HepG2 (cell line): Measurements from ENCODE around the gene RAB6B. TPM values are rescaled to one million over a fixed set of nuclear protein-coding genes. Genes with fewer than 3 reads are reported as not detected.
A peak's percentile ranks its signal among the peaks of the same experiment; 100 is the strongest.

Experiments used
- ATAC-seq: fragments of 200-7000 bp; cut with Tn5 transposase; 3 replicates; pipeline ENCODE4 v1.9.1; 2020; ENCODE audit warnings: mild to moderate bottlenecking, moderate library complexity
- BruUV-seq: library from RNA; stranded (reverse); fragments of 400-500 nt; replicated peaks from 2 replicates; lab custom pipeline; 2021; lab: Mats Ljungman, UMichigan
- CTCF ChIA-PET: fragments of 300-600 bp; formaldehyde crosslinking; extraction: SDS; loops from one replicate; lab custom pipeline; 2021; ENCODE audit warnings: low total read pairs, inconsistent platforms, low intra/inter-chr PET ratio; lab: Yijun Ruan, JAX
- POLR2A ChIA-PET: fragments of 350-600 bp; sonication (Branson Sonifier 250); formaldehyde crosslinking; loops from one replicate; lab custom pipeline; 2020; ENCODE audit warnings: antibody characterized with exemption, inconsistent platforms; lab: Yijun Ruan, JAX
- DNase-seq: peaks from one replicate; pipeline ENCODE4 v3.0.0-alpha.2; 2015; ENCODE audit warnings: low spot score
- FAIRE-seq: peaks from 3 replicates; lab custom pipeline; 2011; peaks lifted over from hg19 to GRCh38; lab: Jason Lieb, UNC
- H2AFZ ChIP-seq: one replicate; pipeline ENCODE4 v1.6.1; 2011; ENCODE audit warnings: low read length, inconsistent platforms
- H3K27ac ChIP-seq: fragments of 300-600 bp; 3 replicates; pipeline ENCODE4 v1.8.0; 2011; ENCODE audit warnings: mixed run types, mild to moderate bottlenecking, mixed read lengths, low read length, inconsistent platforms; ENCODE audit not compliant: insufficient read depth; ENCODE audit errors: extremely low read length
- H3K27me3 ChIP-seq, 2 experiments: fragments of 200-600 bp in 1 of 2; 2 replicates in 1 of 2; 3 replicates in 1 of 2; pipeline versions ENCODE4 v1.6.0 to v1.8.0; 2011; ENCODE audit warnings: low read length in 2 of 2, mild to moderate bottlenecking in 2 of 2, moderate library complexity in 2 of 2, inconsistent platforms in 1 of 2; ENCODE audit not compliant: insufficient read depth in 2 of 2, control insufficient read depth in 1 of 2
- H3K36me3 ChIP-seq, 2 experiments: fragments of 200-600 bp in 1 of 2; replicated peaks in 1 of 2; 2 replicates in 1 of 2; 3 replicates in 1 of 2; pipeline versions ENCODE4 v1.5.1 to v1.8.0; 2011; ENCODE audit warnings: low read length in 2 of 2, inconsistent platforms in 1 of 2; ENCODE audit not compliant: insufficient read depth in 2 of 2, control insufficient read depth in 1 of 2
- H3K4me1 ChIP-seq: 2 replicates; pipeline ENCODE4 v1.5.1; 2012; ENCODE audit warnings: low read length, inconsistent platforms; ENCODE audit not compliant: insufficient read depth
- H3K4me2 ChIP-seq: 2 replicates; pipeline ENCODE4 v1.6.0; 2011; ENCODE audit warnings: low read depth, low read length, inconsistent platforms
- H3K4me3 ChIP-seq, 3 experiments: fragments of 200-600 bp in 1 of 3; sonication (generic), shearing (Covaris generic) in 1 of 3; replicated peaks in 1 of 3; 2 replicates each; pipeline ENCODE4 v1.5.1; 2011 to 2016; ENCODE audit warnings: low read length in 3 of 3, inconsistent platforms in 2 of 3, low read depth in 2 of 3, mild to moderate bottlenecking in 2 of 3, control low read depth in 1 of 3, mixed read lengths in 1 of 3; ENCODE audit not compliant: insufficient read depth in 1 of 3
- H3K79me2 ChIP-seq: one replicate; pipeline ENCODE4 v1.6.1; 2011; ENCODE audit warnings: low read length, inconsistent platforms; ENCODE audit not compliant: insufficient read depth
- H3K9ac ChIP-seq: 2 replicates; pipeline ENCODE4 v1.6.0; 2011; ENCODE audit warnings: mild to moderate bottlenecking, low read depth, low read length, inconsistent platforms; ENCODE audit not compliant: insufficient read depth
- H3K9me3 ChIP-seq: 2 replicates; pipeline ENCODE4 v1.5.1; 2012; ENCODE audit warnings: mild to moderate bottlenecking, low read length
- H4K20me1 ChIP-seq: 2 replicates; pipeline ENCODE4 v1.6.0; 2011; ENCODE audit warnings: inconsistent platforms, mild to moderate bottlenecking, low read length, moderate library complexity; ENCODE audit not compliant: insufficient read depth
- ARNT ChIP-seq: fragments of 450-650 bp; IDR thresholded peaks from 2 replicates; pipeline ENCODE4 v1.6.1; 2017
- CCDC6 ChIP-seq: sonication (generic); formaldehyde crosslinking; IDR thresholded peaks from 2 replicates; pipeline ENCODE4 v1.8.1; 2022; ENCODE audit warnings: mild to moderate bottlenecking, missing genetic modification reagents, moderate library complexity
- FOSL1 ChIP-seq: sonication (generic); formaldehyde crosslinking; IDR thresholded peaks from 2 replicates; pipeline ENCODE4 v1.9.0; 2021; ENCODE audit warnings: missing genetic modification reagents, borderline replicate concordance
- HCFC1 ChIP-seq: fragments of 150-350 bp; IDR thresholded peaks from 2 replicates; pipeline ENCODE4 v1.6.1; 2014; ENCODE audit warnings: low read depth, low read length
- HOXA7 ChIP-seq: sonication (generic); formaldehyde crosslinking; IDR thresholded peaks from 2 replicates; pipeline ENCODE4 v1.8.1; 2022; ENCODE audit warnings: mild to moderate bottlenecking, missing genetic modification reagents, moderate library complexity
- KLF16 ChIP-seq, 2 experiments: sonication (generic) in 1 of 2; formaldehyde crosslinking in 1 of 2; IDR thresholded peaks; 2 replicates each; pipeline versions ENCODE4 v1.6.1 to v1.8.0; 2016 to 2023; ENCODE audit warnings: missing genetic modification reagents in 2 of 2, missing compliant biosample characterization in 1 of 2
- KLF6 ChIP-seq: IDR thresholded peaks from 2 replicates; pipeline ENCODE4 v1.8.0; 2016; ENCODE audit warnings: missing biosample characterization, missing genetic modification reagents
- MIER2 ChIP-seq: IDR thresholded peaks from 2 replicates; pipeline ENCODE4 v1.6.1; 2016; ENCODE audit warnings: missing biosample characterization, missing genetic modification reagents
- MTA1 ChIP-seq: sonication (generic); formaldehyde crosslinking; IDR thresholded peaks from 2 replicates; pipeline ENCODE4 v1.4.0; 2020; ENCODE audit warnings: missing genetic modification reagents, mild to moderate bottlenecking, borderline replicate concordance
- NCOA1 ChIP-seq: sonication (generic); formaldehyde crosslinking; IDR thresholded peaks from 2 replicates; pipeline ENCODE4 v1.9.0; 2021; ENCODE audit warnings: missing genetic modification reagents
- PCBP1 ChIP-seq: fragments of 200-400 bp; formaldehyde crosslinking; IDR thresholded peaks from 2 replicates; pipeline ENCODE4 v1.6.1; 2017; ENCODE audit warnings: mild to moderate bottlenecking, low read depth, low read length, borderline replicate concordance
- RAD21 ChIP-seq: fragments of 450-650 bp; formaldehyde crosslinking; IDR thresholded peaks from 2 replicates; pipeline ENCODE4 v1.5.0; 2020; ENCODE audit warnings: mild to moderate bottlenecking
- SNRNP70 ChIP-seq: fragments of 200-400 bp; formaldehyde crosslinking; IDR thresholded peaks from 2 replicates; pipeline ENCODE4 v1.6.1; 2017; ENCODE audit warnings: mild to moderate bottlenecking, low read depth, low read length, moderate library complexity
- SRF ChIP-seq: IDR thresholded peaks from 2 replicates; pipeline ENCODE4 v1.6.1; 2011; ENCODE audit warnings: mild to moderate bottlenecking, low read depth, low read length, moderate library complexity
- YEATS2 ChIP-seq: sonication (generic); formaldehyde crosslinking; IDR thresholded peaks from 2 replicates; pipeline ENCODE4 v1.4.0; 2020; ENCODE audit warnings: missing genetic modification reagents, borderline replicate concordance
- YEATS4 ChIP-seq: sonication (generic); formaldehyde crosslinking; IDR thresholded peaks from 2 replicates; pipeline ENCODE4 v1.4.0; 2020; ENCODE audit warnings: missing genetic modification reagents, borderline replicate concordance
- YY1 ChIP-seq: IDR thresholded peaks from 2 replicates; pipeline ENCODE4 v1.6.1; 2011; ENCODE audit warnings: low read length, low read depth, moderate library complexity, mild to moderate bottlenecking; ENCODE audit not compliant: insufficient read depth, insufficient replicate concordance
- ZKSCAN8 ChIP-seq: IDR thresholded peaks from 2 replicates; pipeline ENCODE4 v1.6.1; 2016; ENCODE audit warnings: borderline replicate concordance, missing genetic modification reagents, missing compliant biosample characterization
- ZNF17 ChIP-seq: sonication (generic); formaldehyde crosslinking; IDR thresholded peaks from 2 replicates; pipeline ENCODE4 v1.5.0; 2020; ENCODE audit warnings: mild to moderate bottlenecking, missing genetic modification reagents
- ZNF383 ChIP-seq: sonication (generic); formaldehyde crosslinking; IDR thresholded peaks from 2 replicates; pipeline ENCODE4 v1.4.0; 2020; ENCODE audit warnings: missing genetic modification reagents, mild to moderate bottlenecking, borderline replicate concordance
- ZNF569 ChIP-seq: sonication (generic); formaldehyde crosslinking; IDR thresholded peaks from 2 replicates; pipeline ENCODE4 v1.5.0; 2020; ENCODE audit warnings: mild to moderate bottlenecking, missing genetic modification reagents, moderate library complexity, borderline replicate concordance
- ZNF598 ChIP-seq: sonication (generic); formaldehyde crosslinking; IDR thresholded peaks from 2 replicates; pipeline ENCODE4 v1.5.1; 2020; ENCODE audit warnings: mild to moderate bottlenecking, missing genetic modification reagents, borderline replicate concordance
- ZNF607 ChIP-seq: sonication (generic); formaldehyde crosslinking; IDR thresholded peaks from 2 replicates; pipeline ENCODE4 v1.5.1; 2020; ENCODE audit warnings: missing genetic modification reagents, mild to moderate bottlenecking, borderline replicate concordance
- ZNF616 ChIP-seq: sonication (generic); formaldehyde crosslinking; IDR thresholded peaks from 2 replicates; pipeline ENCODE4 v1.5.0; 2020; ENCODE audit warnings: low read depth, mild to moderate bottlenecking, missing genetic modification reagents
- ZNF674 ChIP-seq: sonication (generic); formaldehyde crosslinking; IDR thresholded peaks from 2 replicates; pipeline ENCODE4 v1.5.0; 2020; ENCODE audit warnings: low read depth, mild to moderate bottlenecking, missing genetic modification reagents
- ZNF749 ChIP-seq: sonication (generic); formaldehyde crosslinking; IDR thresholded peaks from 2 replicates; pipeline ENCODE4 v1.8.0; 2022; ENCODE audit warnings: mild to moderate bottlenecking, missing genetic modification reagents, moderate library complexity, borderline replicate concordance
- WGBS: methylation state at CpG from one replicate; pipeline ENCODE4 v1.1.6; 2017; ENCODE audit warnings: low lambda C conversion rate; 5-methylcytosine and 5-hydroxymethylcytosine counted together
- in situ Hi-C: cut with HindIII; loops from 2 replicates; pipeline ENCODE4 v1.10.0; 2017; ENCODE audit warnings: low pct_unique_long_range_greater_than_20kb; ENCODE audit not compliant: extremely low pct_ligation_motif_present
- intact Hi-C: fragments of 100-400 bp; cut with micrococcal nuclease; formaldehyde crosslinking; loops from one replicate; pipeline ENCODE4 v1.10.0; 2022; ENCODE audit not compliant: unreplicated experiment
- polyA plus RNA-seq, 8 experiments: library from polyadenylated mRNA; depleted of rRNA in 3 of 8; stranded (reverse) in 7 of 8; unstranded in 1 of 8; fragments of >200 nt; fragmentation: Illumina TruSeq in 4 of 8; extraction: Trizol in 4 of 8; gene quantifications; 2 replicates each; pipeline versions ENCODE4 v1.2.1 to v1.2.3, GENCODE V29; 2011 to 2016; ENCODE audit warnings: low read depth in 4 of 8, missing spikeins in 1 of 8, mixed read lengths in 1 of 8; ENCODE audit not compliant: insufficient read depth in 1 of 8
- total RNA-seq, 5 experiments: library from RNA; depleted of rRNA; stranded (reverse); fragments of >200 nt; fragmentation: Illumina TruSeq; extraction: Trizol; gene quantifications; 2 replicates each; pipeline ENCODE4 v1.2.3, GENCODE V29; 2016; ENCODE audit warnings: low read depth in 1 of 5
- TF ChIP-seq, protein P1 (sequence below): sonication (generic); formaldehyde crosslinking; IDR thresholded peaks from 2 replicates; pipeline ENCODE4 v1.4.0; 2020; ENCODE audit warnings: mild to moderate bottlenecking, low read depth, missing genetic modification reagents

The RAB6B gene
- total and polyA plus RNA-seq, 2 of the 13 experiments (the other 11 are each of a cell fraction or from before 2014, with no cell fraction given) = 0.16 TPM; not detected in 1

DNA sequence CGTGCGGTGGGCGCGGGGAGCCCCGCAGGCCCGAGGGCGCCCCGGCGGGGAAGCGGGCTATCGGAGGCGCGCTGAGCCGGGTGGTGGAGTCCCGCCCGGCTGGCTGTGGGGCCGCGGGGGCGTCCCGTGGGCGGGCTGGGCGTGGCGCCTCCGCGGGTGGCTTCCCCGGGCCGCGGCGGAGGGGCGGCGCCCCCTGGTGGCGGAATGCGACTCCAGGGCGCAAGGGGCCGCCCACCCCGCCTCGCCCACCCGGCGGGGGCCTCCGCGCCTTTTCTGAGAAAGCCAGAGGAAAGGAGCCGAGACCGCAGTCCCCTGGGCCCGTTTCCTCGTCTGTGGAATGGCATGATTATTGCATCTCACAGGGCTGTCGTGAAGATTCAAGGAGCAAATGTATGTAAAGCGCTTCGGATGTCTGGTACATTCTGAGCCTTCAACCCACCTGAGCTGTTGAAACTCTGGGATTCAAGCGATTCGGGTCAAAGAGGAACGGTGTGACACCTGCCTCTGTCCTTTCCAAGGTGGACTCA is 31.9 kb upstream of the RAB6B start:
- peak overlapping the region; percentile 70 for H3K4me2 ChIP-seq
- H3K9me3 ChIP-seq = no peaks in the 10 kb centered on the region
- no peak overlapping the region for H3K9ac ChIP-seq
- H4K20me1 ChIP-seq = no peaks in the 10 kb centered on the region
- peaks cover 11% of the 10 kb centered on the region for H3K4me1 ChIP-seq
- no peak for DNase-seq
- H3K36me3 ChIP-seq = no peaks in the 10 kb centered on the region
- H3K27me3 ChIP-seq = peaks cover 1 to 42% of the 10 kb centered on the region in 2 experiments; a peak in 4 of 5 replicates
- no peak overlapping the region for H2AFZ ChIP-seq
- in situ Hi-C loops = no loop called here
- WGBS = 11% methylated on average over 21 of the region's 51 CpGs
- intact Hi-C loops = loop anchor here (1.0 kb wide), 1 partner anchor 108 kb away; no protein-coding TSS in a partner anchor
- peak; percentile 83 for ATAC-seq
- no peak overlapping the region for H3K27ac ChIP-seq
- POLR2A ChIA-PET = no interaction called here
- peak overlapping the region; percentile 42 to 72 (median 51); a peak in 5 of 6 replicates for H3K4me3 ChIP-seq
- FAIRE-seq = no peak
- no peaks in the 10 kb centered on the region for H3K79me2 ChIP-seq
- CTCF ChIA-PET = interaction anchor here (1.8 kb wide), 1 partner anchor 109 kb away, joined by 9 read pairs; no protein-coding TSS in a partner anchor
- no TSS peak for BruUV-seq
- TF ChIP-seq ZNF674 (CRISPR knock-in tag) = no peak
- no peak for TF ChIP-seq FOSL1 (CRISPR knock-in tag)
- no peak for TF ChIP-seq ZNF607
- TF ChIP-seq YY1 = peak; percentile 55
- no peak for TF ChIP-seq HOXA7
- no peak for TF ChIP-seq HCFC1
- TF ChIP-seq ZNF569 (CRISPR knock-in tag) = no peak
- TF ChIP-seq NCOA1 = no peak
- TF ChIP-seq ZKSCAN8 (CRISPR knock-in tag) = no peak
- no peak for TF ChIP-seq KLF6 (CRISPR knock-in tag)
- no peak for TF ChIP-seq SNRNP70
- no peak for TF ChIP-seq SRF
- TF ChIP-seq ZNF598 (CRISPR knock-in tag) = no peak
- TF ChIP-seq CCDC6 (CRISPR knock-in tag) = 0 out of 2 replicates have a peak, but pooled peaks have one; percentile 23
- TF ChIP-seq ARNT = no peak
- no peak for TF ChIP-seq ZNF17
- TF ChIP-seq YEATS2 (CRISPR knock-in tag) = no peak
- no peak for TF ChIP-seq MTA1 (CRISPR knock-in tag)
- peak; percentile 68 for TF ChIP-seq RAD21 (CRISPR knock-in tag)
- TF ChIP-seq, protein P1, sequence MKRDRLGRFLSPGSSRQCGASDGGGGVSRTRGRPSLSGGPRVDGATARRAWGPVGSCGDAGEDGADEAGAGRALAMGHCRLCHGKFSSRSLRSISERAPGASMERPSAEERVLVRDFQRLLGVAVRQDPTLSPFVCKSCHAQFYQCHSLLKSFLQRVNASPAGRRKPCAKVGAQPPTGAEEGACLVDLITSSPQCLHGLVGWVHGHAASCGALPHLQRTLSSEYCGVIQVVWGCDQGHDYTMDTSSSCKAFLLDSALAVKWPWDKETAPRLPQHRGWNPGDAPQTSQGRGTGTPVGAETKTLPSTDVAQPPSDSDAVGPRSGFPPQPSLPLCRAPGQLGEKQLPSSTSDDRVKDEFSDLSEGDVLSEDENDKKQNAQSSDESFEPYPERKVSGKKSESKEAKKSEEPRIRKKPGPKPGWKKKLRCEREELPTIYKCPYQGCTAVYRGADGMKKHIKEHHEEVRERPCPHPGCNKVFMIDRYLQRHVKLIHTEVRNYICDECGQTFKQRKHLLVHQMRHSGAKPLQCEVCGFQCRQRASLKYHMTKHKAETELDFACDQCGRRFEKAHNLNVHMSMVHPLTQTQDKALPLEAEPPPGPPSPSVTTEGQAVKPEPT = no peak
- TF ChIP-seq PCBP1 = no peak
- no peak for TF ChIP-seq ZNF383 (CRISPR knock-in tag)
- TF ChIP-seq MIER2 (CRISPR knock-in tag) = no peak
- peak; percentile 4; the same call in 1 of the 2 replicates for TF ChIP-seq YEATS4
- no peak for TF ChIP-seq ZNF616 (CRISPR knock-in tag)
- no peak for TF ChIP-seq ZNF749 (CRISPR knock-in tag)
- TF ChIP-seq KLF16 (CRISPR knock-in tag; IDR thresholded peaks at IDR 0.05) = no peak
